Tibial nerve (tissue), 3 donors: ENCODE data around the gene CEP112.

Source experiments
- CTCF ChIP-seq, 5 experiments: fragments of 200-600 bp in 3 of 5; fragments of 450-650 bp in 2 of 5; sonication (generic) in 3 of 5; IDR thresholded peaks; one replicate each; pipeline ENCODE4 v1.5.1; 2016 to 2019; ENCODE audit warnings: antibody characterized with exemption in 5 of 5, mild to moderate bottlenecking in 3 of 5, moderate library complexity in 2 of 5
- POLR2A ChIP-seq, 2 donors: fragments of 450-650 bp; IDR thresholded peaks; one replicate each; pipeline ENCODE4 v1.6.1; 2017; ENCODE audit warnings: antibody characterized with exemption in 2 of 2, mild to moderate bottlenecking in 2 of 2, moderate library complexity in 2 of 2

- no peak for TF ChIP-seq CTCF (IDR thresholded peaks at IDR 0.05)
- no peak for TF ChIP-seq POLR2A (IDR thresholded peaks at IDR 0.05)
Observed at GRCh38 chr17:65668211-65668610, 523.7 kb downstream of the CEP112 start.
